SU-DHL-6 (cell line): ENCODE data around the gene PDE6A.

Source experiments
- H2AFZ ChIP-seq: fragments of 200-600 bp; sonication (generic); 2 replicates; pipeline ENCODE4 v1.6.1; 2014; ENCODE audit warnings: low read depth, mild to moderate bottlenecking, moderate library complexity, mixed read lengths, antibody characterized with exemption, low read length; ENCODE audit not compliant: severe bottlenecking
- H3F3A ChIP-seq: fragments of 200-600 bp; shearing (Covaris generic); 2 replicates; pipeline ENCODE4 v1.6.0; 2016; ENCODE audit warnings: antibody characterized with exemption, mild to moderate bottlenecking; ENCODE audit not compliant: insufficient read depth
- H3K27ac ChIP-seq: fragments of 200-600 bp; sonication (generic); 2 replicates; pipeline ENCODE4 v1.5.1; 2016; ENCODE audit warnings: low read depth, mild to moderate bottlenecking, low read length, moderate library complexity, mixed read lengths
- H3K27me3 ChIP-seq: fragments of 200-600 bp; sonication (generic), shearing (Covaris generic); 2 replicates; pipeline ENCODE4 v1.6.0; 2014; ENCODE audit warnings: mild to moderate bottlenecking, low read length
- H3K36me3 ChIP-seq: fragments of 200-600 bp; sonication (generic); 2 replicates; pipeline ENCODE4 v1.6.1; 2014; ENCODE audit warnings: mild to moderate bottlenecking, low read length, mixed read lengths
- H3K4me2 ChIP-seq: fragments of 300-600, 200-600 bp; shearing (Covaris generic), sonication (generic); 2 replicates; pipeline ENCODE4 v1.6.0; 2014; ENCODE audit warnings: low read length, low read depth, mild to moderate bottlenecking; ENCODE audit not compliant: poor library complexity, severe bottlenecking
- H3K4me3 ChIP-seq: fragments of 200-600 bp; sonication (generic); 2 replicates; pipeline ENCODE4 v1.5.1; 2014; ENCODE audit warnings: antibody characterized with exemption, low read length, mild to moderate bottlenecking, mixed read lengths; ENCODE audit not compliant: insufficient read depth, poor library complexity, severe bottlenecking
- H3K79me2 ChIP-seq: fragments of 200-600 bp; sonication (generic); 2 replicates; pipeline ENCODE4 v1.6.1; 2014; ENCODE audit warnings: mild to moderate bottlenecking, low read length, moderate library complexity; ENCODE audit not compliant: insufficient read depth
- H3K9ac ChIP-seq: fragments of 200-600 bp; sonication (generic); 2 replicates; pipeline ENCODE4 v1.7.0; 2014; ENCODE audit warnings: mild to moderate bottlenecking, low read length
- H3K9me2 ChIP-seq: fragments of 200-600 bp; sonication (generic); replicated peaks from 2 replicates; pipeline ENCODE4 v1.6.1; 2014; ENCODE audit warnings: low read length; ENCODE audit not compliant: insufficient read depth
- H3K9me3 ChIP-seq: fragments of 200-600 bp; sonication (generic); 2 replicates; pipeline ENCODE4 v1.6.1; 2014; ENCODE audit warnings: low read length, mixed read lengths; ENCODE audit not compliant: insufficient read depth
- H4K20me1 ChIP-seq: fragments of 200-600 bp; sonication (generic); 2 replicates; pipeline ENCODE4 v1.6.1; 2014; ENCODE audit warnings: low read depth, mild to moderate bottlenecking, antibody characterized with exemption, low read length, moderate library complexity, mixed read lengths
- EZH2phosphoT487 ChIP-seq: fragments of 200-600 bp; sonication (generic), shearing (Covaris generic); conservative IDR thresholded peaks from 2 replicates; pipeline ENCODE4 v1.6.1; 2018; ENCODE audit warnings: mild to moderate bottlenecking, antibody characterized with exemption, low read length, moderate library complexity, mixed read lengths
- TF ChIP-seq, protein P1 (sequence below): fragments of 200-600 bp; sonication (generic); IDR thresholded peaks from one replicate; pipeline ENCODE4 v1.5.1; 2017; ENCODE audit warnings: antibody characterized with exemption, mild to moderate bottlenecking, low read length, moderate library complexity; ENCODE audit not compliant: insufficient read depth, poor library complexity, severe bottlenecking

The PDE6A gene

DNA sequence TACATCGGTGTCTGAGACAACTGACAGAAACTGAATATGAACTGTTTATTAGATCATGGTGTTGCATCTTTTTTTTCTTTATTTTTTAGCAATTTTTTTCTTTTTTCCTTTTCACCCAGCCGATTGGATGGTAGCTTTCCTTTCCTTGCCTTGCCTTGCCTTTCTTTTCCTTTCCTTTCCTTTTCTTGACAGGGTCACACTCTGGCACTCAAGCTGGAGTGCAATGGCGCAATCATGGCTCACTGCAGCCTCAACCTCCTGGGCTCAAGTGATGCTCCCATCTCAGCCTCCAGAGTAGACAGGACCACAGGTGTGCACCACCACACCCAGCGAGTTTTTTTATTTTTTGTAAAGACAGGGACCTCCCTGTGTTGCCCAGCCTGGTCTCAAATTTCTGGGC, 2.8 kb downstream of the PDE6A start:
- Histone ChIP-seq H3K27ac (no peak overlapping the region), H3K36me3 (no peaks in the 10 kb centered on the region), H2AFZ (no peak overlapping the region), H3K4me2 (no peak overlapping the region), H3K9me2 (no peaks in the 10 kb centered on the region), H3K27me3 (no peaks in the 10 kb centered on the region), H3K9me3 (no peaks in the 10 kb centered on the region), H3K79me2 (no peaks in the 10 kb centered on the region), H3K9ac (no peak overlapping the region), H3K4me3 (no peak overlapping the region), H4K20me1 (no peaks in the 10 kb centered on the region), H3F3A (no peaks in the 10 kb centered on the region)
- TF ChIP-seq, protein P1, sequence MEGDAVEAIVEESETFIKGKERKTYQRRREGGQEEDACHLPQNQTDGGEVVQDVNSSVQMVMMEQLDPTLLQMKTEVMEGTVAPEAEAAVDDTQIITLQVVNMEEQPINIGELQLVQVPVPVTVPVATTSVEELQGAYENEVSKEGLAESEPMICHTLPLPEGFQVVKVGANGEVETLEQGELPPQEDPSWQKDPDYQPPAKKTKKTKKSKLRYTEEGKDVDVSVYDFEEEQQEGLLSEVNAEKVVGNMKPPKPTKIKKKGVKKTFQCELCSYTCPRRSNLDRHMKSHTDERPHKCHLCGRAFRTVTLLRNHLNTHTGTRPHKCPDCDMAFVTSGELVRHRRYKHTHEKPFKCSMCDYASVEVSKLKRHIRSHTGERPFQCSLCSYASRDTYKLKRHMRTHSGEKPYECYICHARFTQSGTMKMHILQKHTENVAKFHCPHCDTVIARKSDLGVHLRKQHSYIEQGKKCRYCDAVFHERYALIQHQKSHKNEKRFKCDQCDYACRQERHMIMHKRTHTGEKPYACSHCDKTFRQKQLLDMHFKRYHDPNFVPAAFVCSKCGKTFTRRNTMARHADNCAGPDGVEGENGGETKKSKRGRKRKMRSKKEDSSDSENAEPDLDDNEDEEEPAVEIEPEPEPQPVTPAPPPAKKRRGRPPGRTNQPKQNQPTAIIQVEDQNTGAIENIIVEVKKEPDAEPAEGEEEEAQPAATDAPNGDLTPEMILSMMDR, result no peak
- no peak for TF ChIP-seq EZH2phosphoT487

DNA sequence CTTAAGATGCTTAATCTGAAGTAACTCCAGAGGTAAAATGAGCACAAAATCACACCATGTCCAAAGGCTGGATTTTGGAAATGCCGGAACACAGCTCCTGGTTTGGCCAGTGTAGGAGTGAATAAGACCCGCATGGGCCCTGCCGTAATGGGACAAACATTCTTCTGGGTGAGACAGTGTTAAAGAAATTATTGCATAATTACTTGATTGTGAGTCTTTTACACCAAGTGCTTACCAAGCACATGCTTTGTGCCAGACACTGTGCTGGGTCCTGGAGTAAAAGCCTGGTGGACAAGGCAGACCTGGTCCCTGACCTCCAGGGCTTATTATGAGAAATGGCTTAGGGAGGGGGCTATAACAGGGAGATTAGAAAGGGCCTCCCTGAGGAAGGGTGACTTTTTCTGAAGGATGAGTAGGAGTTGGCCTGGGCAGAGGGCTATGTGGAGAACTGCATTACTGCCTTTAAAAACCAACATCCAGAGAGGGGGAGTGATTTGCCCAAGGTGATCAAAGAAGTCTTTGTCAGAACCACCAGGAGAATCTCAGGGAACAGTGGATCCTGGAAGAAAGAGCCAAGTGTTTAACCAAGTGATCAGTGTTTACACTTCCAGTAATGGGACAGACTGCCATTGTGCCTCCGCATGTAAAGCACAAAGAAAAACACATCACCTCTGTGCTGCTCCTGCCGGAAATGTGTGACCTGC, 3.5 kb downstream of the PDE6A start:
- Histone ChIP-seq H3K27ac (no peak overlapping the region), H3K36me3 (no peaks in the 10 kb centered on the region), H3K4me2 (no peak overlapping the region), H4K20me1 (no peaks in the 10 kb centered on the region), H3K9me2 (no peaks in the 10 kb centered on the region), H3K9ac (no peak overlapping the region), H3F3A (no peaks in the 10 kb centered on the region), H3K4me3 (no peak overlapping the region), H2AFZ (no peak overlapping the region), H3K9me3 (no peaks in the 10 kb centered on the region), H3K27me3 (no peaks in the 10 kb centered on the region), H3K79me2 (no peaks in the 10 kb centered on the region)
- TF ChIP-seq, protein P1, result no peak
- no peak for TF ChIP-seq EZH2phosphoT487

DNA sequence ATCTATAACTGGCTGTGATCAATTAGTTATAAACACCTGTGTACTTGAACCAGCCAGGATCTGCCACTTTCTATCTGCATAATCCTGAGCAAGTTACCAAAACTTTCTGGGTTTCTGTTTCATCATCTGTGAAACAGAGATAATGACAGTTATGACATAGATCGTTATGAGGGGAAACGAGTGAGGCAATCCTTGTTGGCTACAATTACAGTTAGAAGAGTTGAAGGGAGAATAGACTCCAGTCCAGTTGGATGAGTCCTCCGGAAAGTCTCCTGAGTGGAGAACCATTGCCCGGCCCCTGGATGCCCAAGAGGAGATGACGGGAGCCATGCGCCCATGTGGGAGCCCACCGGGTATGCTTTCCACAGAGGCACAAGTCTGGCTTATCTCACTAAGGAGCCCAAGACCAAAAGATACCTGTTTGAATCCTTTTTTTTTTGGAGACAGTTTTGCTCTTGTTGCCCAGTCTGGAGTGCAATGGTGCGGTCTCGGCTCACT, 4.5 kb downstream of the PDE6A start:
- Histone ChIP-seq H3K4me3 (no peak overlapping the region), H3K9ac (no peak overlapping the region), H3K27ac (no peak overlapping the region), H3K27me3 (no peaks in the 10 kb centered on the region), H3F3A (no peaks in the 10 kb centered on the region), H3K4me2 (no peak overlapping the region), H3K9me2 (no peaks in the 10 kb centered on the region), H3K79me2 (no peaks in the 10 kb centered on the region), H3K36me3 (no peaks in the 10 kb centered on the region), H2AFZ (no peak overlapping the region), H4K20me1 (no peaks in the 10 kb centered on the region), H3K9me3 (no peaks in the 10 kb centered on the region)
- TF ChIP-seq EZH2phosphoT487, result no peak
- TF ChIP-seq, protein P1, result no peak
